IPS-18c (cell line): ENCODE data around the gene NAP1L5.

ENCODE experiments used
- H3K4me3 ChIP-seq: 2 replicates; pipeline ENCODE4 v1.7.0; 2013; ENCODE audit warnings: low read depth, mild to moderate bottlenecking, low read length, moderate library complexity; ENCODE audit not compliant: insufficient read depth
- H3K9me3 ChIP-seq: one replicate; pipeline ENCODE4 v1.6.1; 2013; ENCODE audit warnings: mild to moderate bottlenecking, low read length, moderate library complexity; ENCODE audit not compliant: control insufficient read depth, insufficient read depth

Gene NAP1L5

GRCh38 chr4:88697588-88698329 lies at the start of gene NAP1L5:
Gene NAP1L5, minus strand, starts transcription at chr4:88697829. Its CDS starts 75 bp downstream, at chr4:88697754.
- Histone ChIP-seq H3K9me3 (no peaks in the 10 kb centered on the region), H3K4me3 (peak within 1 kb of the TSS; percentile 60)

- Histone ChIP-seq H3K9me3 (no peaks in the 10 kb centered on the region), H3K4me3 (no peak overlapping the region)
Measured at GRCh38 chr4:88747351-88747750, 49.7 kb upstream of the NAP1L5 start.

- Histone ChIP-seq H3K9me3 (no peaks in the 10 kb centered on the region), H3K4me3 (no peak overlapping the region)
Measured at GRCh38 chr4:88746206-88746605, 48.6 kb upstream of the NAP1L5 start.

- Histone ChIP-seq H3K4me3 (no peak overlapping the region), H3K9me3 (no peaks in the 10 kb centered on the region)
Measured at GRCh38 chr4:88745581-88746163, 48.0 kb upstream of the NAP1L5 start.

GRCh38 chr4:88745175-88745574 lies 47.5 kb upstream of the NAP1L5 start:
- no peaks in the 10 kb centered on the region for H3K9me3 ChIP-seq
- no peak overlapping the region for H3K4me3 ChIP-seq

- no peaks in the 10 kb centered on the region for H3K9me3 ChIP-seq
- H3K4me3 ChIP-seq = no peak overlapping the region
Measured at GRCh38 chr4:88744609-88745008, 47.0 kb upstream of the NAP1L5 start.

- no peaks in the 10 kb centered on the region for H3K9me3 ChIP-seq
- no peak overlapping the region for H3K4me3 ChIP-seq
Measured at GRCh38 chr4:88743696-88744095, 46.1 kb upstream of the NAP1L5 start.

GRCh38 chr4:88742561-88742960 lies 44.9 kb upstream of the NAP1L5 start:
- Histone ChIP-seq H3K4me3 (no peak overlapping the region), H3K9me3 (no peaks in the 10 kb centered on the region)

- H3K9me3 ChIP-seq = no peaks in the 10 kb centered on the region
- no peak overlapping the region for H3K4me3 ChIP-seq
Measured at GRCh38 chr4:88738180-88738579, 40.6 kb upstream of the NAP1L5 start.

GRCh38 chr4:88737307-88737941 lies 39.8 kb upstream of the NAP1L5 start:
- no peaks in the 10 kb centered on the region for H3K9me3 ChIP-seq
- H3K4me3 ChIP-seq = no peak overlapping the region

- no peaks in the 10 kb centered on the region for H3K9me3 ChIP-seq
- no peak overlapping the region for H3K4me3 ChIP-seq
Measured at GRCh38 chr4:88736264-88736663, 38.6 kb upstream of the NAP1L5 start.

- no peaks in the 10 kb centered on the region for H3K9me3 ChIP-seq
- no peak overlapping the region for H3K4me3 ChIP-seq
Measured at GRCh38 chr4:88735564-88735963, 37.9 kb upstream of the NAP1L5 start.

GRCh38 chr4:88734403-88734949 lies 36.8 kb upstream of the NAP1L5 start:
- Histone ChIP-seq H3K9me3 (no peaks in the 10 kb centered on the region), H3K4me3 (no peak overlapping the region)

- Histone ChIP-seq H3K4me3 (no peak overlapping the region), H3K9me3 (no peaks in the 10 kb centered on the region)
Measured at GRCh38 chr4:88732714-88733368, 35.2 kb upstream of the NAP1L5 start.

- Histone ChIP-seq H3K4me3 (no peak overlapping the region), H3K9me3 (no peaks in the 10 kb centered on the region)
Measured at GRCh38 chr4:88731381-88731780, 33.8 kb upstream of the NAP1L5 start.

- no peak overlapping the region for H3K4me3 ChIP-seq
- H3K9me3 ChIP-seq = no peaks in the 10 kb centered on the region
Measured at GRCh38 chr4:88730811-88731210, 33.2 kb upstream of the NAP1L5 start.

GRCh38 chr4:88729146-88729760 lies 31.6 kb upstream of the NAP1L5 start:
- no peak overlapping the region for H3K4me3 ChIP-seq
- no peaks in the 10 kb centered on the region for H3K9me3 ChIP-seq
